Stimulated activated CD8-positive, alpha-beta memory T cell treated with anti-CD3 and anti-CD28 coated beads, Interleukin-15, amount 100 ng/mL, for 24 hours (primary cell): ENCODE data around the gene HNMT.
"Not testable (repeated sequence)": the region's sequence is repeated elsewhere in the genome, so short reads cannot be mapped to it uniquely, and the experiment has no call there.

ENCODE experiments used
- DNase-seq: peaks from one replicate; pipeline ENCODE4 v3.0.0-alpha.2; 2020; ENCODE audit warnings: low read depth

The HNMT gene

DNA sequence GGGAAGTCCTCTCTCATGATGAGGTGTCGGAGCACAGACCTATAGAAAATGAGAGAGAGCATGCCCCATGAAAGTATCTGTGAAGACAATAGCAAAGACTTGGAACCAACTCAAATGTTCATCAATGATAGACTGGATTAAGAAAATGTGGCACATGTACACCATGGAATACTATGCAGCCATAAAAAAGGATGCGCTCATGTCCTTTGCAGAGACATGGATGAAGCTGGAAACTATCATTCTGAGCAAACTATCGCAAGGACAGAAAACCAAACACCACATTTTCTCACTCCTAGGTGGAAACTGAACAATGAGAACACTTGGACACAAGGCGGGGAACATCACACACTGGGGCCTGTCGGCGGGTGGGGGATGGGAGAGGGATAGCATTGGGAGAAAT is 79.3 kb downstream of the HNMT start:
- DNase-seq: not testable (repeated sequence)

DNA sequence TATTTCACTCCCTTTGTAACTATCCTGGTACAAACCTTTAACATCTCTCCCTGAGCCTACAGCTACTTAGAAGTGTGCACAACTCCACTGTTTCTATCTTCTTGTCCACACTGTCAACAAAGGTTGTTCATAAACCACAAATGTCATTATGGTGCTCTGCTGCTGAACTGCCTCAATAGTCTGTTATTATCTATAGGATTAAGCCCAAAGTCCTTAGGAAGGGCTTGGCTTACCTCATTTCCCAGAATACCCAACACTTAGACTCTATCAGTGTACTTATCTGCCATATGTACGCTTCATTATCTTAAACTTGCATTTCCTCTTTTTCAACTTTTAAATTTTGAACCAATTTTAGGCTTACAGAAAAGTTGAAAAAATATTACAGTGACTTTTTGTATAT is 94.2 kb downstream of the HNMT start:
- no peak for DNase-seq

DNA sequence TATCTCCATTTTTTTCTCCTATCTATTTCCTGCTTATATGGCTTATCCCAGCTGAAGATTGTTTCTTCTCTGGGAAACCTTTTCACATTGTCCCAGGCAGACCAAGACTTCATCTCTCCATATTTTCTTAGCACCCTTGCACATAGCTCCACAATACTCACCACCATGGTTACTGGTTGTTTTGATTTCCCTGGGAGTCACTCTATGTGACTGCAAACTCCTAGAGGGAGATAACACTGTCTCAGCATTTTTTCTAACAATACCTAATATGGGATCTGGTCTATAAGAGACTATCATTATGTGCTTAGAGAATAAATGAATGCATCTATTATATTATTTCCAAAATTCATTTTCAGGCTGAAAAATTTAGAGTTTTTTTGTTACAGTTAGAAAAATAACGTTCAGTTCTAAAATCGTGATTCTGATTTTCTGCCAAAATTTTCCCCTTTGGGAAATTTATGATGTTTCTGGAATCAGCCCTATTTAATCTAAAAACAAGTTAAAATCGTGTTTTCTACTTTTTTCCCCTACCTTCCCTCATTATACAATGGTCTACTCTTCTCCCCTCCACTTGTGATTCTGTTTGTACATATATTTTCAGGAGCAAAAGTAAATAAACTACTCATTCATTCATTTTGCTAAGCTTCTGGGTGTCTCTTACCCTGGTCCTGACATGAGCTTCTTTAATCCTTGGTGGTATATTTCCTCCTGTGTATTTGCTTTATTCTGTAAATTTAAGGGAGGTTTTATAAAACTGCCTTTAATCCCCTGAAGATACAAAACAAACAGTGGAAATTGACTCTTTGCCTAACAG is 95.4 kb downstream of the HNMT start:
- DNase-seq: no peak

DNA sequence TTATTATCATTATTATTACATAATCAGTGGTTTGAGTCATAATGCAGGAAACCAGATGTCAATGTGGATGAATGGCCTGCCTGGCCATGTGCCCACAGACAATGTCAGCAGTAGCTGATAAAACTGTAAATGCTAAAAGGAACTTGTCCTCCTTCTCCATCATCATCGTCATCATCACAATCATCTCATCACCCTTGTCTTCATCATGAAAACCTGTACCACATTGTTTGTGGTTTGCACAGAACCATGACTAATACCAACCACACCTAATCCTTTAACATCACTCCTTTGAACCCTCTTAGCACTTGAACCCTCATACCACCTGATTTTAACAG is 96.0 kb downstream of the HNMT start:
- DNase-seq: no peak

DNA sequence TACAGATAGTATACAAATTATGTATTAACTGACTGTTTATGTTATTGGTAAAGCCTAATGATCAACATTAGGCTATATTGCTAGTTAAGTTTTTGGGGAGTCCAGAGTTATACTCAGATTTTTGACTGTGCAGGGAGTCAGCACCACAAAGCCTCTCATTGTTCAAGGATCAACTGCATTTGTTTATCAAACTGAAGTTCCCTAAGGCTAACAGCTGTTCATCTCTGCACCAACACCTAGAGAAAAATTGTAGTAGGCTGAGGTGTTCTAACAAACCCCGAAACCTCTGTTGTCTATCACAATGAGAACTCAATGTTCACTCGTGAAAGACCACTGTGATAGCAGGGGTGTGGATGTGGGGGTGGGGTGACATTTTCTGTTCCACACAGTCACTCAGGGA is 97.7 kb downstream of the HNMT start:
- no peak for DNase-seq

DNA sequence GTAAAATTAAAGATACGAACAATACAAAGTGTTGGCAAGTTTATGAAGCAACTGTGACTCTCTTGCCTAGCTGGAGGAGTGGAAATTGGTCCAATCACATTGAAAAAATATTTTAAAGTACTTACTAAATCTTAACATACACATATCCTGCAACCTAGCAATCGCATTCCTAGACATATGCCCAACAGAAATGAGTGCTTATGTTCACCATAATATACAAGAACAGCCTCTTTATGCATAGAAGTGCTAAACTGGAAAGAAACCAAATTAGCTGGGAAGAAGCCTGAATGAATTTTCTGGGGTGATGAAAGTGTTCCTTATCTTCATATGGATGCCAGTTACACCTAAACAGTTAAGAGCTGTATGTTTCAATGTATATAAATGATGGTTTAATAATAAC is 98.9 kb downstream of the HNMT start:
- DNase-seq: no peak
